Small intestine (tissue), 7 donors: Measurements from ENCODE around the gene ZNRF2. TPM values are rescaled to one million over a fixed set of nuclear protein-coding genes. Genes with fewer than 3 reads are reported as not detected.

Experiments
- DNase-seq, 2 donors: peaks; one replicate each; pipeline versions ENCODE4 v3.0.0 to v3.0.0-alpha.2; 2013
- FAIRE-seq: peaks from 2 replicates; lab custom pipeline; 2012; peaks lifted over from hg19 to GRCh38; lab: Jason Lieb, UNC
- H3K27ac ChIP-seq, 3 donors: one replicate each; pipeline ENCODE4 v1.5.1; 2013; ENCODE audit warnings: low read length in 2 of 3, mild to moderate bottlenecking in 2 of 3, control low read depth in 1 of 3, inconsistent platforms in 1 of 3, low read depth in 1 of 3, moderate library complexity in 1 of 3
- H3K27me3 ChIP-seq, 3 donors: one replicate each; pipeline ENCODE4 v1.6.1; 2013; ENCODE audit warnings: low read length in 3 of 3, inconsistent platforms in 1 of 3; ENCODE audit not compliant: control insufficient read depth in 3 of 3, insufficient read depth in 3 of 3
- H3K36me3 ChIP-seq, 3 donors: one replicate each; pipeline ENCODE4 v1.6.1; 2013; ENCODE audit warnings: low read length in 3 of 3, inconsistent platforms in 1 of 3, low read depth in 1 of 3, mild to moderate bottlenecking in 1 of 3, moderate library complexity in 1 of 3; ENCODE audit not compliant: control insufficient read depth in 3 of 3, insufficient read depth in 2 of 3
- H3K4me1 ChIP-seq, 3 donors: one replicate each; pipeline ENCODE4 v1.6.1; 2013; ENCODE audit warnings: low read length in 2 of 3, inconsistent platforms in 1 of 3, low read depth in 1 of 3, mild to moderate bottlenecking in 1 of 3, moderate library complexity in 1 of 3; ENCODE audit not compliant: control insufficient read depth in 3 of 3, insufficient read depth in 2 of 3
- H3K4me3 ChIP-seq, 3 donors: one replicate each; pipeline ENCODE4 v1.5.1; 2013; ENCODE audit warnings: low read length in 3 of 3, control low read depth in 1 of 3, inconsistent platforms in 1 of 3, low read depth in 1 of 3, mild to moderate bottlenecking in 1 of 3, moderate library complexity in 1 of 3
- H3K9me3 ChIP-seq, 2 donors: one replicate each; pipeline ENCODE4 v1.6.1; 2013; ENCODE audit warnings: low read depth in 1 of 2, low read length in 1 of 2; ENCODE audit not compliant: control insufficient read depth in 2 of 2, insufficient read depth in 1 of 2
- WGBS, 3 donors: extraction: QIAGEN DNeasy Blood & Tissue Kit; methylation state at CpG; one replicate each; pipeline ENCODE4 v1.1.7; 2013; 5-methylcytosine and 5-hydroxymethylcytosine counted together
- polyA plus RNA-seq, 4 donors: library from polyadenylated mRNA; stranded (reverse) in 3 of 4; unstranded in 1 of 4; fragments of 200-250 nt in 3 of 4; fragments of 120-200 nt in 1 of 4; gene quantifications; one replicate each; pipeline versions ENCODE4 v1.2.1 to v1.2.3, GENCODE V29; 2013
- donor health status: healthy with polysubstance abuse.
- donor health status: control.
- donor health status: control.
- donor health status: Bipolar disorder and iron deficiency.
- donor health status: healthy.

ZNRF2 gene
- polyA plus RNA-seq, 4 donors = 8.9 to 19.9 (median 16.0) TPM

GRCh38 chr7:30312178-30312577 lies 27.8 kb downstream of the ZNRF2 start:
- FAIRE-seq = no peak
- Histone ChIP-seq H3K27me3 (no peaks in the 10 kb centered on the region), H3K4me3 (no peak overlapping the region), H3K36me3 (no peaks in the 10 kb centered on the region), H3K9me3 (no peaks in the 10 kb centered on the region), H3K4me1 (no peaks in the 10 kb centered on the region), H3K27ac (no peak overlapping the region)
- DNase-seq = no peak
- WGBS, 3 donors = 94 to 96% (median 94%) methylated on average over 3 of the region's 3 CpGs

- H3K9me3 ChIP-seq = no peaks in the 10 kb centered on the region
- 81 to 92% (median 91%) methylated on average over 3 of the region's 3 CpGs for WGBS, 3 donors
- peaks cover 0 to 4% (median 0%) of the 10 kb centered on the region in 3 donors for H3K4me1 ChIP-seq
- H3K27me3 ChIP-seq = no peaks in the 10 kb centered on the region
- H3K4me3 ChIP-seq = no peak overlapping the region
- H3K36me3 ChIP-seq = no peaks in the 10 kb centered on the region
- FAIRE-seq = no peak
- no peak overlapping the region for H3K27ac ChIP-seq
- DNase-seq = no peak
These were observed 29.0 kb downstream of the ZNRF2 start for GRCh38 chr7:30313348-30313747.

- Histone ChIP-seq H3K27ac (no peak overlapping the region), H3K4me3 (no peak overlapping the region), H3K27me3 (no peaks in the 10 kb centered on the region), H3K9me3 (no peaks in the 10 kb centered on the region), H3K36me3 (no peaks in the 10 kb centered on the region), H3K4me1 (peaks cover 0 to 4% (median 0%) of the 10 kb centered on the region in 3 donors)
- 74 to 82% (median 81%) methylated on average over 5 of the region's 5 CpGs for WGBS, 3 donors
- DNase-seq (no peak), FAIRE-seq (no peak)
These were observed 29.4 kb downstream of the ZNRF2 start for GRCh38 chr7:30313793-30314192.

- H3K27ac ChIP-seq = no peak overlapping the region
- no peaks in the 10 kb centered on the region for H3K9me3 ChIP-seq
- DNase-seq = no peak
- no peak for FAIRE-seq
- H3K4me1 ChIP-seq = peaks cover 0 to 4% (median 0%) of the 10 kb centered on the region in 3 donors
- 76 to 91% (median 87%) methylated on average over 3 of the region's 3 CpGs for WGBS, 3 donors
- H3K27me3 ChIP-seq = no peaks in the 10 kb centered on the region
- H3K4me3 ChIP-seq = no peak overlapping the region
- no peaks in the 10 kb centered on the region for H3K36me3 ChIP-seq
These were observed 31.2 kb downstream of the ZNRF2 start for GRCh38 chr7:30315589-30315988.

- peaks cover 0 to 7% (median 4%) of the 10 kb centered on the region in 3 donors for H3K4me1 ChIP-seq
- 62 to 74% (median 74%) methylated on average over 3 of the region's 3 CpGs for WGBS, 3 donors
- no peaks in the 10 kb centered on the region for H3K9me3 ChIP-seq
- no peak for DNase-seq
- FAIRE-seq = no peak
- H3K27me3 ChIP-seq = no peaks in the 10 kb centered on the region
- H3K27ac ChIP-seq = no peak overlapping the region
- H3K36me3 ChIP-seq = no peaks in the 10 kb centered on the region
- H3K4me3 ChIP-seq = no peak overlapping the region
These were observed 36.0 kb downstream of the ZNRF2 start for GRCh38 chr7:30320392-30320791.

- Histone ChIP-seq H3K9me3 (no peaks in the 10 kb centered on the region), H3K4me3 (no peak overlapping the region), H3K27ac (peak overlapping the region in 2 of 3 donors; percentile 68 to 73), H3K4me1 (peaks cover 0 to 7% (median 4%) of the 10 kb centered on the region in 3 donors), H3K27me3 (no peaks in the 10 kb centered on the region), H3K36me3 (peaks cover 0 to 1% (median 0%) of the 10 kb centered on the region in 3 donors)
- no peak for FAIRE-seq
- 50 to 74% (median 56%) methylated on average over 8 of the region's 8 CpGs for WGBS, 3 donors
- DNase-seq = no peak
These were observed 36.9 kb downstream of the ZNRF2 start for GRCh38 chr7:30321089-30321881.

- FAIRE-seq = no peak
- DNase-seq = no peak
- Histone ChIP-seq H3K27ac (peak overlapping the region in 2 of 3 donors; percentile 60 to 73), H3K27me3 (no peaks in the 10 kb centered on the region), H3K36me3 (peaks cover 0 to 3% (median 0%) of the 10 kb centered on the region in 3 donors), H3K4me1 (peaks cover 0 to 7% (median 4%) of the 10 kb centered on the region in 3 donors), H3K9me3 (no peaks in the 10 kb centered on the region), H3K4me3 (no peak overlapping the region)
- 46 to 88% (median 52%) methylated on average over 2 of the region's 2 CpGs for WGBS, 3 donors
These were observed 37.4 kb downstream of the ZNRF2 start for GRCh38 chr7:30321882-30322192.

- 55 to 61% (median 59%) methylated on average over 4 of the region's 4 CpGs for WGBS, 3 donors
- DNase-seq (peak in 1 of 2 donors; percentile 33), FAIRE-seq (no peak)
- Histone ChIP-seq H3K27me3 (no peaks in the 10 kb centered on the region), H3K9me3 (no peaks in the 10 kb centered on the region), H3K4me3 (no peak overlapping the region), H3K36me3 (peaks cover 0 to 3% (median 0%) of the 10 kb centered on the region in 3 donors), H3K27ac (peak overlapping the region in 2 of 3 donors; percentile 82 to 89), H3K4me1 (peaks cover 0 to 7% (median 4%) of the 10 kb centered on the region in 3 donors)
These were observed 38.0 kb downstream of the ZNRF2 start for GRCh38 chr7:30322271-30323005.
